ENCODE data around the gene C14orf132. TPM values are rescaled to one million over a fixed set of nuclear protein-coding genes. Genes with fewer than 3 reads are reported as not detected.

C14orf132 gene
- total RNA-seq, 1 donor from 2014 or later, result 8.0 TPM

- H3K4me3 Mint-ChIP-seq (ENCODE audit: unreplicated experiment), result no peak overlapping the region
- H3K9me3 Mint-ChIP-seq (ENCODE audit: unreplicated experiment), result peaks cover 6% of the 10 kb centered on the region
- H3K27me3 Mint-ChIP-seq (ENCODE audit: low read depth, unreplicated experiment), result peaks cover 65% of the 10 kb centered on the region
Measured at GRCh38 chr14:96027431-96028355, 11.5 kb upstream of the C14orf132 start.

GRCh38 chr14:96029089-96029645, 10.0 kb upstream of the C14orf132 start:
- no peak overlapping the region for H3K4me3 Mint-ChIP-seq (ENCODE audit: unreplicated experiment)
- Histone ChIP-seq H3K9ac (ENCODE audit: low read length) (no peak overlapping the region), H3K4me3 (ENCODE audit: insufficient read depth, low read depth, low read length) (no peak overlapping the region), H4K20me1 (ENCODE audit: insufficient read depth, low read length) (no peaks in the 10 kb centered on the region), H3K79me2 (ENCODE audit: insufficient read depth, low read length) (no peaks in the 10 kb centered on the region), H2AFZ (ENCODE audit: low read depth, low read length) (no peak overlapping the region), H3K27ac (ENCODE audit: low read depth, low read length) (no peak overlapping the region), H3K27me3 (ENCODE audit: insufficient read depth, low read length) (peaks cover 10% of the 10 kb centered on the region), H3K4me1 (ENCODE audit: insufficient read depth, low read length) (no peaks in the 10 kb centered on the region), H3K4me2 (ENCODE audit: low read length) (no peak overlapping the region), H3K9me3 (ENCODE audit: insufficient read depth, low read depth, low read length) (no peaks in the 10 kb centered on the region), H3K36me3 (ENCODE audit: insufficient read depth, low read length) (no peaks in the 10 kb centered on the region)
- no peaks in the 10 kb centered on the region for H3K4me1 Mint-ChIP-seq (ENCODE audit: low read depth, unreplicated experiment)
- FAIRE-seq, result no peak
- peaks cover 55% of the 10 kb centered on the region for H3K27me3 Mint-ChIP-seq (ENCODE audit: low read depth, unreplicated experiment)
- H3K27ac Mint-ChIP-seq (ENCODE audit: unreplicated experiment), result no peak overlapping the region
- H3K9me3 Mint-ChIP-seq (ENCODE audit: unreplicated experiment), result peaks cover 6% of the 10 kb centered on the region
- DNase-seq (ENCODE audit: low read depth), result no peak
- no peaks in the 10 kb centered on the region for H3K36me3 Mint-ChIP-seq (ENCODE audit: low read depth, unreplicated experiment)
- TF ChIP-seq EZH2 (IDR thresholded peaks at IDR 0.05; ENCODE audit: insufficient read depth, low read length), result no peak
- TF ChIP-seq CTCF (IDR thresholded peaks at IDR 0.05; ENCODE audit: insufficient read depth, low read depth, low read length), result no peak

More at GRCh38 chr14:96027431-96028355, 11.5 kb upstream of the C14orf132 start:
- Histone ChIP-seq H4K20me1 (ENCODE audit: insufficient read depth, low read length) (no peaks in the 10 kb centered on the region), H3K9ac (ENCODE audit: low read length) (no peak overlapping the region), H3K36me3 (ENCODE audit: insufficient read depth, low read length) (no peaks in the 10 kb centered on the region), H3K9me3 (ENCODE audit: insufficient read depth, low read depth, low read length) (no peaks in the 10 kb centered on the region), H3K27me3 (ENCODE audit: insufficient read depth, low read length) (peaks cover 12% of the 10 kb centered on the region), H3K79me2 (ENCODE audit: insufficient read depth, low read length) (no peaks in the 10 kb centered on the region), H3K4me3 (ENCODE audit: insufficient read depth, low read depth, low read length) (no peak overlapping the region), H2AFZ (ENCODE audit: low read depth, low read length) (no peak overlapping the region), H3K27ac (ENCODE audit: low read depth, low read length) (no peak overlapping the region), H3K4me1 (ENCODE audit: insufficient read depth, low read length) (no peaks in the 10 kb centered on the region), H3K4me2 (ENCODE audit: low read length) (no peak overlapping the region)
- TF ChIP-seq CTCF (IDR thresholded peaks at IDR 0.05; ENCODE audit: insufficient read depth, low read depth, low read length) (no peak), EZH2 (IDR thresholded peaks at IDR 0.05; ENCODE audit: insufficient read depth, low read length) (no peak)
- FAIRE-seq (no peak), DNase-seq (ENCODE audit: low read depth) (no peak)
- Mint-ChIP-seq H3K27ac (ENCODE audit: unreplicated experiment) (no peak overlapping the region), H3K36me3 (ENCODE audit: low read depth, unreplicated experiment) (no peaks in the 10 kb centered on the region), H3K4me1 (ENCODE audit: low read depth, unreplicated experiment) (no peaks in the 10 kb centered on the region)

Measured in astrocyte (in vitro differentiated cells and primary cell).